ENCODE data around the gene DYNLT4. TPM values are rescaled to one million over a fixed set of nuclear protein-coding genes. Genes with fewer than 3 reads are reported as not detected.

The DYNLT4 gene
- polyA plus RNA-seq, 1 donor from 2014 or later = not detected

DNA sequence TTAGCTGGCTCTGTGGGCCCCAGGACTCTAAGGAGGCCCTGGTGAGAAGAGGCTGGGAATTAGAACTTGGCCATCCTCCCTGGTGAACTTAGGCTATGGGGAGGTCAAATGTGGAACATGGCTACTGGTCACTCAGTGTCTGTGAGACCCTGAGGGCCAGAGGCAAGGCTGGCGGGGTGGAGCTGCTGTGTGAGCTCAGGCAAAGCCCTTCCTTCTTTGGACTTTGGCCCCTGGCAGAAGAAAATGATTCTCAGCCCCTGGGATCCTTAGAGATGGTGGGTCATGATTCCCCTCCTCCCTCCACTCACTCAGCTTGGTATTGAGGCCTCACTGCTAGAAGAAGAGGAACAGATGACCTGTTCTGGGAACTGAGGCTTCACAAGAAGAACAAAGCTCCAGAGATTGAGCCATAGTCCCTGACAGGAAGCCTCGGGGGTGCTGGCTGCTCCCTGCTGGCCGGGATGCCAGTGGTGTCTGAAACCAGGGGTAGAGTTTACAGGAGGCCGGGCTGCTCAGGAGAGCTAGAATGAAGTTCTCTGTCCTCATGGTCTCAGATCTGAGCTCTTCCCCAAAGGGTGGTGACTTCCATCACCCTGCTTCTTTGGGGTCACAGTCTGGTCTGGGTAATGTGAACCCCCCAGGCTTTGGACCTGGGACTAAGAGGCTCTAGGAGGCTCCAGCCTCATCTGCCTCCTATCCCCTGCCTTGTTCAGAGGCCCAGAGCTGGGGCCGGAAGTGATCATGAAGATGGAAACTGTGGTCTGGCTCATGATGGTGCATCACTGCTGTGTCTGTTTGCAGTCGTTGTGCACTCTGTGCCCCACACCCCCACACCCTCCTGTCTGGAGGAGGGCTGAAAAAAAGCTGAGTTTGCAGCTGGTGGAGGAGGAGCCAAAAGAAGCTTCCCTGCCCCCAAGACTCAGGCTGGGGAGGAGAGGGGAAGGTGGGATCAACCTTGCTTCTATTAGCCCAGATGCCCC is 2.1 kb upstream of the DYNLT4 start:
- Mint-ChIP-seq H3K4me3 (peak overlapping the region; percentile 38 to 92 (median 81)), H3K27ac (peak overlapping the region; percentile 97 to 99 (median 99)), H3K36me3 (peaks cover 1% of the 10 kb centered on the region), H3K27me3 (no peaks in the 10 kb centered on the region), H3K4me1 (peaks cover 40 to 43% (median 41%) of the 10 kb centered on the region in 3 donors), H3K9me3 (no peaks in the 10 kb centered on the region)

DNA sequence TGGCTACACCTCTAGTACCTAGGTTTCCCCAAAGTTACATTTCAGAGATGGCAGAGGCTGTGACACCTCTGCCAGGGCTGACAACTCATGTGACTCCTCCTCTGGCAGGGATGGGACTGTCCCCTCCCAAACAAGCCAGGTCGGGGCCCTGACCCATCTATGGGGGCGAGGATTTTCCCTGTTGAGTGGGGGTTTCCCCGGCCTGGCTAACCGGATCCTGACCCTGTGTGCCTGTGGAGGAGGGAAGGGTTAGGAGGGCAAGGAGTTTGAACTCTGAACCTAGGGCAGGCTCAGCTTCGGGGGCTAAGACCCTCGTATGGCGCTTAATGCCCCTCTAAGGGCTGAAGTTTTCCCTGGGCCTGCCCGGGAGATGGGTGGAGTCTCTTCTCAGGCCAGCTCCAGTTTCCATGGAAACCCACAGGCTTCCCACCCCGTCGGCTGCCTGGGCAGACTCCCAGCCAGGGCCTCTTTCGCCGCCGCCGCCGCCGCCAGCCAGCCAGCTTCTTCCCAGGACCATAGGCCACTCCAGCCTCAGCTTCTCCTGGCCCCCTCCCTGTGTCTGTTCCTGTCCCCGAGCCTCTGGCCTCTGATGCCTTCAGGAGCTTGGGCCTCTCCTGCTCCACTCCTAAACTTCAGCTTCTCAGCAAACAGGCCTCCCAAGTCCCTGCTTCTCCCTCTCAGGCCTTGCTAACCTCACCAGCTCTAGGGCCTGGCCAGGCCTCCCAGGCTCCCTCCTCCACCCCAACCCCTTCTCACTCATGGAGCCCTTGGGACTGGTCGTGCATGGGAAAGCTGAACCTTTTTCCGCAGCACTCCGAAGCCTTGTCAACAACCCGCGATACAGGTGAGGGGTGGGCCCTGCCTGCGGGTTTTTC is 1.1 kb upstream of the DYNLT4 start, which contains the start of gene BTBD19:
TSS of gene BTBD19 (plus strand) at position 461 of the 875 bp plus-strand sequence. CDS start at position 759, 298 bp downstream.
- no peaks in the 10 kb centered on the region for H3K27me3 Mint-ChIP-seq
- peaks cover 1% of the 10 kb centered on the region for H3K36me3 Mint-ChIP-seq
- peak within 1 kb of the TSS; percentile 64 to 92 (median 82) for H3K4me3 Mint-ChIP-seq
- H3K4me1 Mint-ChIP-seq = peaks cover 40 to 43% (median 42%) of the 10 kb centered on the region in 3 donors
- peak within 1 kb of the TSS; percentile 97 to 99 (median 99) for H3K27ac Mint-ChIP-seq
- H3K9me3 Mint-ChIP-seq = no peaks in the 10 kb centered on the region

DNA sequence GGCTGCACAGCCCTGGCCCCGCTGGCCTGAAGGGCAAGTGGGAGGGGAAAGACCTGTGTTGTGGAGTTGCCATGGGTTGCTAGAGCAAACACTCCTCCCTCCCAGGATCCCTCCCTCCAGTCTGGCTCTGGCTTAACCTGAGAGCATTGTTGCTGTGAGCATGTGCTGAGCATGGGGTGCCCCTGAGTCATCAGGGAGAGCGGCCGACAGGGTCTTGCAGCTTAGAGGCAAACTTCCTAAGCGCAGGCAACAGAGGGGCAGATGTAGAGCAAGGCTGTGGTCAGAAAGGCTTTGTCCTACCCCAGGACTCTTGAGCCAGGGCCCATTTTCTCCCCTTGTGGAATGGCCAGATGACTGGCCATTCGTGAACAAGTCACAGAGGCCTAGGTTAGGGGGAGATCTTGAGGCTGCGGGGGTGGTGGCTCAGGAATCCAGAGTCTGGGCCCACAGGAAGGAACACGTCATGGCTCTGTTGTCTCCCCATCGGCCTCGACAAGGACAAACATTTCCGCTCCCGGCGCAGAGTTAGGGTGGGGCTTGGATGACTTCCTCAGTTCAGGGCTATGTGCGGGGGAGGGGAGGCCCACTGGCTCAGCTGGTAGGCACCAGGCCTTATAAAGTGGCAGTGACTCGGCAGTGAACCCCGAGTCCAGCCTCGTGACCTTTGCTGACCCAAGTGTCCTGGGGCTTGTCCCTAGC is 362 bp upstream of the DYNLT4 start:
- Mint-ChIP-seq H3K4me1 (peaks cover 40 to 48% (median 43%) of the 10 kb centered on the region in 3 donors), H3K27me3 (no peaks in the 10 kb centered on the region), H3K27ac (peak overlapping the region; percentile 97 to 99 (median 99)), H3K36me3 (peaks cover 1% of the 10 kb centered on the region), H3K4me3 (peak overlapping the region; percentile 64 to 92 (median 81)), H3K9me3 (no peaks in the 10 kb centered on the region)

DNA sequence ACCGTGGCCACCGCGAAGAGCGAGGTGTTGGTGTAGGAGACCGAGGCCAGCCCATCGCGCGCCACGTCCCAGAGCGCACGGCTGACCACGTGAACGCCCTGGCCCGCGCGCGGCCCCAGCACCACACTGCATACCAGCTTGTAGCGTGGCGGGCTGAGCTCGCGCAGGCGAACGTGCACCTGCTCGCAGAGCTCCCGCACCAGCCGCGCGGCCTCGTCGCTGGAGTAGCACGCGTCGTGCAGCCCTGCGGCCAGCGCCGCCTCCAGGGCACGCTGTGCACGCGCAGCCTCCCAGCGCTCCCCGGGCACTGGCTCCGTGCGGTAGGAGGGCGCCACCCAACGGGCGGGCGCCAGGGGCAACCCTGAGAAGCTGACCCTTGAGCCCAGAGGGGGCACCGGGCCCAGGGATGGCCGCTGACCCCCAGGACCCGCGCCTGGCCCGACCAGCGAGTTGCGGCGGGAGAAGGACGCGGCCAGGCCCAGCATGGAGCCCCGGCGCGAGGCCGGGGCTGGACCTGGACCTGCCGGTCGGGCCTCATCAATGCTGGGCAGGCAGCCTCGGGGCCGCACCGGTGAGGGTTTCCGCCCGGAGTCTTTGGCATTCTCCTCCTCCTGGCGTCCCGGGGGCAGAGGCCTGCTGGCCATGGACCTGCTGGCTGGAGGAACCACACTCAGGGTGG is 987 bp downstream of the DYNLT4 start:
- peaks cover 30 to 51% (median 43%) of the 10 kb centered on the region in 3 donors for H3K4me1 Mint-ChIP-seq
- H3K4me3 Mint-ChIP-seq = peak overlapping the region in 1 of 4 donors; percentile 92
- peak overlapping the region in 1 of 3 donors; percentile 99 for H3K27ac Mint-ChIP-seq
- H3K27me3 Mint-ChIP-seq = no peaks in the 10 kb centered on the region
- peaks cover 1% of the 10 kb centered on the region for H3K36me3 Mint-ChIP-seq
- H3K9me3 Mint-ChIP-seq = no peaks in the 10 kb centered on the region

DNA sequence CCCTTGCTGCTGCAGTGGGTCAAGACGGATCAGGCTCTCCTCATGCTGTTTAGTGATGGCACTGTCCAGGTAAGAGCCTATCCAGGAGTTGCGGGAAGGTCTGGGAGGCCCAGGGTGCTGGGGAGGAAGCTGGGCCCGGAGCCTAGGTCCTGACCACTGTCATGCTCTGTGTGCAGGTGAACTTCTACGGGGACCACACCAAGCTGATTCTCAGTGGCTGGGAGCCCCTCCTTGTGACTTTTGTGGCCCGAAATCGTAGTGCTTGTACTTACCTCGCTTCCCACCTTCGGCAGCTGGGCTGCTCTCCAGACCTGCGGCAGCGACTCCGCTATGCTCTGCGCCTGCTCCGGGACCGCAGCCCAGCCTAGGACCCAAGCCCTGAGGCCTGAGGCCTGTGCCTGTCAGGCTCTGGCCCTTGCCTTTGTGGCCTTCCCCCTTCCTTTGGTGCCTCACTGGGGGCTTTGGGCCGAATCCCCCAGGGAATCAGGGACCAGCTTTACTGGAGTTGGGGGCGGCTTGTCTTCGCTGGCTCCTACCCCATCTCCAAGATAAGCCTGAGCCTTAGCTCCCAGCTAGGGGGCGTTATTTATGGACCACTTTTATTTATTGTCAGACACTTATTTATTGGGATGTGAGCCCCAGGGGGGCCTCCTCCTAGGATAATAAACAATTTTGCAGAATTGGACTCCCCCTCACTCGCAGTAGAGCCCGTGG is 1.7 kb downstream of the DYNLT4 start:
- Mint-ChIP-seq H3K9me3 (no peaks in the 10 kb centered on the region), H3K36me3 (peaks cover 1% of the 10 kb centered on the region), H3K27ac (peak overlapping the region in 1 of 3 donors; percentile 74), H3K4me3 (peak overlapping the region in 2 of 4 donors; percentile 21 to 61), H3K4me1 (peaks cover 28 to 48% (median 38%) of the 10 kb centered on the region in 3 donors), H3K27me3 (no peaks in the 10 kb centered on the region)

DNA sequence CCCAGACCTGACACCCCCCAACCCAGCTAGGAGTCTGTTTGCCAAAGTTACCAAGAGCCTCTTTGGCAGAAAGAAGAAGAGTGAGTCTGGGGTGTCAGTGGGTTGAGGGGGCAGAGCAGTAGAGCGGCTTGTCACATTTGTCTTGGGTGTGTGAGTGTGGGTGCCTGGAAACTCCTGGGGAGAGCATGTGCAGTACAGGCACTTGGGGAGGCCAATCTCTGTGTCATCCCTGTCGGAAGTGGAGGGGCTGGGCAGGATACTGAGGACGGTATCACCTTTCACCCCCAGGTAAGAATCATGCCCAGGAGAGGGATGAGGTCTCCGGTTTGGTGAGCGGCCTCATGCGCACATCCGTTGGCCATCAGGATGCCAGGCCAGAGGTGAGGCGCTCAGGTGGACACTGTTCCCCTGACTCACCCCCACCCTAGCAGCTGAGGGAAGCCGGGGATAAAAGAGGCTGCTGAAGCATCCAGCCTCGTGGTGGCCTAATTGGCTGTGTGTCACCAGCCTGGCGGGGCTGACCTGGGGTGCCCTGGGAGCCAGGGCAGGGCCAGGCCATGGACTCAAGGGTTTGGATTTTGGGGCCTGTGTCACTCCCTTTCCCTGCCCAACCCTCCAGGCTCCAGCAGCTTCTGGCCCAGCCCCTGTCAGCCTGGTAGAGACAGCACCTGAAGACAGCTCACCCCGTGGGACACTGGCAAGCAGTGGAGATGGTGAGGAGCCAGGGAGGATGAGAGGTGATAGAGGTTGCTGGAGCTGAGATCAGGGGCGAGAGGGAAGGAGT is 3.6 kb downstream of the DYNLT4 start:
- Mint-ChIP-seq H3K27ac (peak overlapping the region in 2 of 3 donors; percentile 74 to 88), H3K4me3 (peak overlapping the region in 3 of 4 donors; percentile 21 to 47 (median 22)), H3K9me3 (no peaks in the 10 kb centered on the region), H3K27me3 (no peaks in the 10 kb centered on the region), H3K4me1 (peaks cover 21 to 33% (median 23%) of the 10 kb centered on the region in 3 donors), H3K36me3 (peaks cover 1% of the 10 kb centered on the region)

DNA sequence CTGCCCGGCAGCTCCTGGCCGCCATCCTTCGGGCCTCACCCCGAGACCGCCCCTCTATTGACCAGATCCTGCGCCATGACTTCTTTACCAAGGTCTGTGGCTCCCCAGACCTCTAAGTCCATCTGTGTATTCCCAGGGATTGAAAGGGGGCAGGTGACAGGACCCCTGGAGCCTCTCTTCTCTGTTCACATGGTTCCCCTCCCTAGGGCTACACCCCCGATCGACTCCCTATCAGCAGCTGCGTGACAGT is 4.2 kb downstream of the DYNLT4 start:
- Mint-ChIP-seq H3K4me1 (peaks cover 21 to 29% (median 21%) of the 10 kb centered on the region in 3 donors), H3K27ac (peak overlapping the region; percentile 31 to 88 (median 54)), H3K36me3 (peaks cover 1% of the 10 kb centered on the region), H3K27me3 (no peaks in the 10 kb centered on the region), H3K4me3 (peak overlapping the region; percentile 21 to 81 (median 44)), H3K9me3 (no peaks in the 10 kb centered on the region)

DNA sequence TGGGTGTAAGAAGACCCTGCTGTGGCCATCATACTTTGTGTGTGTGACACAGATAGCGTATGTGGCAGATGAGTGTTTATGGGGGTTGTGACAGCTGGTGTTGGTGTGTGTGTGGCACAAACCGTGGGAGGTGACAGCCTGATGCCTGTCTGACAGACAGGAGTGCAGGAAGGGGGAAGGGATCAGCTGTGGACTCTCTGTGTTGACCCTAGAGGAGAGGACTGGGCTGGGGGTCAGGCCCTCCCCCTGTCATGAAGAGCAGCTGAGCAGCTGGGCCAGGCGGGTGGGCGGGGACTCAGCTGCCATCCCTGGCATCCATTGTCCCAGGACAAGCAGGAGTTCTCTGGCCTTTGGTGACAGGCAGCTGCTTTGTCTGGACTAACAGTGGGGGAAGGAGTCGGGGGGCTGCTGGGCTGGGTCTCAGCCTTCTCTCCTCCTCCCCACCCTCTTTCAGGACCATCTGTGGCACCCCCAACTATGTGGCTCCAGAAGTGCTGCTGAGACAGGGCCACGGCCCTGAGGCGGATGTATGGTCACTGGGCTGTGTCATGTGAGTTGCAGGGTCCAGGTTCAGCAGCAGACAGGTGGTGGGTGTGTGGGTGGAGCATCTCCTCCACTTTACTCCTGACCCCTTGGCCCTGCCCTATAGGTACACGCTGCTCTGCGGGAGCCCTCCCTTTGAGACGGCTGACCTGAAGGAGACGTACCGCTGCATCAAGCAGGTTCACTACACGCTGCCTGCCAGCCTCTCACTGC is 4.7 kb downstream of the DYNLT4 start:
- peaks cover 16 to 24% (median 17%) of the 10 kb centered on the region in 3 donors for H3K4me1 Mint-ChIP-seq
- H3K9me3 Mint-ChIP-seq = no peaks in the 10 kb centered on the region
- H3K36me3 Mint-ChIP-seq = peaks cover under 1% of the 10 kb centered on the region
- H3K27me3 Mint-ChIP-seq = no peaks in the 10 kb centered on the region
- H3K27ac Mint-ChIP-seq = peak overlapping the region; percentile 54 to 88 (median 77)
- peak overlapping the region; percentile 37 to 91 (median 74) for H3K4me3 Mint-ChIP-seq

DNA sequence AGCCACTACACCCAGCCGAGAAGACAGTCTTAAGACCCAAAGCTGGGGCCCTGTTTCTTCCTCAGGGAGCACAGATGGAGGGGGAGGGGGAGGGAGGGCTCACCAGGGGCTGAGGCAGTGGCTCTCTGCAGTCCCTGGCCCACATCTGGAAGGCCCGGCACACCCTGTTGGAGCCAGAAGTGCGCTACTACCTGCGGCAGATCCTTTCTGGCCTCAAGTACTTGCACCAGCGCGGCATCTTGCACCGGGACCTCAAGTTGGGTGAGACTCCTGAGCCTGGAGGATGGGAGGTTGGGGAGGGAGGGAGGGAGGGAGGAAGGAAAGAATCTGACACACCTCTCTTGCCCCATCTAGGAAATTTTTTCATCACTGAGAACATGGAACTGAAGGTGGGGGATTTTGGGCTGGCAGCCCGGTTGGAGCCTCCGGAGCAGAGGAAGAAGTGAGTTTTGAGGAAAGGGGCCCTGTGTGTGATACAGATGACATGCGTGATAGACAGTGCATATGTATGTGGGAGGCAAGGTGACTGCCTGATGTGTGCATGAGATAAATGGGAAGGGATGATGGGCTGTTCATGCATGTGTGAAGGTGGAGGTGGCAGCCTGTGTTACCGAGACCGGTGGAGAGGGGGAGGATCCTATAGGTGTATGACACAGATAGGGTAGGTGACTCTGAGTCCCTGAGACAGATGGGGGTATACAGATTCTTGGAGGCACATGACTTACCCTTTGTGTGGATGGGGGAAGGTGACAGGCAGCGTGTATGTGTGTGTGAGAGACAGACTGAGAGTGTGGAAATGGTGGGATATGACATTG is 5.5 kb downstream of the DYNLT4 start:
- Mint-ChIP-seq H3K27ac (peak overlapping the region; percentile 40 to 81 (median 45)), H3K4me1 (peaks cover 8 to 17% (median 10%) of the 10 kb centered on the region in 3 donors), H3K36me3 (no peaks in the 10 kb centered on the region)

DNA sequence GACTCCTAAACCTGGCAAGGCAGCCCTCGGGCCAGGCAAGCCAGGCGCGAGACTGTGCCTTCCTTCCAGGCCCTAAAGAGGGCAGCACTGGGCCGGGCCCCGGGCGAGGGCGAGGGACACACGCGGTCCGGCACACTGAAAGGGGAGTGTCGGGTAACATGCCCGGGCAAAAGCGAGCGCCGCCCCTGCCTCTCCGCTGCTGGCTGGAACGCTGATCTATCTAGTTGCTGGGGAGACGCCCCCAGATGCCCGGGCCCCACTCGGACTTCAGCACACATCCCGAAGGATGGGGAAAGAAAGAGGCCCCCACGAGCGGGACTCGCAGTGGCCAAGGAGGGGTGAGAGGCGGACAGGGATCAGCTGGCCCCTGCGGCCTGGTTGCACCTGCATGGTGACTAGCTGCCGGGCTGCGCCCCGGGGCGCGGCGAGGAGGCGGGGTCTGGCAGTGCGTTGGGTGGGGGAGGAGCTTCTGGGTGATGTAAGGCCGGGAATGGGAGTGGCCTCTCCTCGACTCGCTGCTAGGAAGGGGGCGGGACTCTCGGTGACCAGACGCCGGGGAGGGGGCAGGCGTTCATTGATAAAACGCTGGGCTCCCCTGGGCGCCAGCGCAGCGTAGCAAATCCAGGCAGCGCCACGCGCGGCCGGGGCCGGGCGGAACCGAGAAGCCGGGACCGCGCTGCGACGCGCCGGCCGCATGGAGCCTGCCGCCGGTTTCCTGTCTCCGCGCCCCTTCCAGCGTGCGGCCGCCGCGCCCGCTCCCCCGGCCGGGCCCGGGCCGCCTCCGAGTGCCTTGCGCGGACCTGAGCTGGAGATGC is 7.2 kb downstream of the DYNLT4 start, which contains the start of gene PLK3:
TSS of gene PLK3 (plus strand) at position 608 of the 815 bp plus-strand sequence. CDS start at position 695, 87 bp downstream.
- H3K4me3 Mint-ChIP-seq = peak within 1 kb of the TSS; percentile 95 to 99 (median 96)
- H3K27me3 Mint-ChIP-seq = no peaks in the 10 kb centered on the region
- no peaks in the 10 kb centered on the region for H3K9me3 Mint-ChIP-seq
- peak within 1 kb of the TSS; percentile 93 to 100 (median 99) for H3K27ac Mint-ChIP-seq
- peaks cover 7 to 17% (median 10%) of the 10 kb centered on the region in 3 donors for H3K4me1 Mint-ChIP-seq
- no peaks in the 10 kb centered on the region for H3K36me3 Mint-ChIP-seq

More for the DNA sequence above, 5.5 kb downstream of the DYNLT4 start:
- Mint-ChIP-seq H3K27me3 (no peaks in the 10 kb centered on the region), H3K9me3 (no peaks in the 10 kb centered on the region), H3K4me3 (peak overlapping the region; percentile 74 to 94 (median 92))

Data from IgD-negative memory B cell (primary cell).